Pulmonary artery endothelial cell (primary cell): Measurements from ENCODE around the gene GGTLC2. TPM values are rescaled to one million over a fixed set of nuclear protein-coding genes. Genes with fewer than 3 reads are reported as not detected.

ENCODE experiments used
- DNase-seq: peaks from one replicate; pipeline ENCODE4 v3.0.0-alpha.2; 2011; ENCODE audit warnings: low read depth, low spot score
- total RNA-seq: library from RNA; depleted of rRNA; stranded (reverse); fragments of >200 nt; gene quantifications from 2 replicates; pipeline ENCODE4 v1.2.3, GENCODE V29; 2014

The GGTLC2 gene
- total RNA-seq, 1 donor from 2014 or later, result not detected

GRCh38 chr22:22689621-22690345, 45.4 kb downstream of the GGTLC2 start:
- no peak for DNase-seq

DNA sequence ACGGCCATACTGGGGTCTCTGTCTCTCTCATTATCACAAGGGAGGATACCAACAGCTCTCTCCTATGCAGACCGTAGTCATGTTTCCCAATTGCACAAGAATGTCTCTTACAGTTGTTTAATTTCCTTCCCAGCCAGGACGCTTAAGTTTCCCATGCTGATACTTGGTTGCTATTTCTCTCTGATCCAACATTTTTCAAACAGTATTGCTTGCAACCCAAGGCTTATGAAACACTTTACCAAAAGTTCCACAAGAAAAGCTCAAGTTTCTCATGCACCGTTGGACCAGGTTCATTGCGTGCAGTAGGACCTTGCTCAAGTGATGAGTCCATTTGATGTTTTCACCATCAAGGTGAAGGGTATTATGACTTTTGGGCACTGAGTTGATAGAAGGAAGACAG, 46.6 kb downstream of the GGTLC2 start:
- no peak for DNase-seq

GRCh38 chr22:22691716-22692701, 47.6 kb downstream of the GGTLC2 start:
- no peak for DNase-seq

- DNase-seq, result peak; percentile 13
Observed at GRCh38 chr22:22692707-22693530, 48.5 kb downstream of the GGTLC2 start.

GRCh38 chr22:22693531-22693884, 49.1 kb downstream of the GGTLC2 start:
- DNase-seq, result no peak

- DNase-seq, result no peak
Observed at GRCh38 chr22:22694106-22694505, 49.7 kb downstream of the GGTLC2 start.

- no peak for DNase-seq
Observed at GRCh38 chr22:22696104-22696503, 51.7 kb downstream of the GGTLC2 start.

Other genes starting within 250 kb of the GGTLC2 start
- gene ZNF280B, start 135.9 kb upstream of the GGTLC2 start, total RNA-seq, result 0.28 and 0.46 TPM in 2 replicates
- not detected in 2 replicates for gene ZNF280A, start 124.3 kb upstream of the GGTLC2 start, total RNA-seq
- not detected in 2 replicates for gene PRAME, start 85.3 kb upstream of the GGTLC2 start, total RNA-seq
- gene IGLL5, start 243.2 kb downstream of the GGTLC2 start, total RNA-seq, result not detected in 2 replicates